ENCODE data around the gene ZFYVE28.

Gene ZFYVE28

GRCh38 chr4:2459589-2460349 lies 41.3 kb upstream of the ZFYVE28 start:
- no peak for TF ChIP-seq CTCF (IDR thresholded peaks at IDR 0.05; ENCODE audit: low read depth, low read length)
- DNase-seq (ENCODE audit: extremely low read depth, low read depth), result no peak

- no peak for TF ChIP-seq CTCF (IDR thresholded peaks at IDR 0.05; ENCODE audit: low read depth, low read length)
- DNase-seq (ENCODE audit: extremely low read depth, low read depth), result no peak
Measured at GRCh38 chr4:2458546-2459491, 40.4 kb upstream of the ZFYVE28 start.

GRCh38 chr4:2457481-2458295 lies 39.2 kb upstream of the ZFYVE28 start:
- no peak for DNase-seq (ENCODE audit: extremely low read depth, low read depth)
- no peak for TF ChIP-seq CTCF (IDR thresholded peaks at IDR 0.05; ENCODE audit: low read depth, low read length)

- DNase-seq (ENCODE audit: extremely low read depth, low read depth), result no peak
- no peak for TF ChIP-seq CTCF (IDR thresholded peaks at IDR 0.05; ENCODE audit: low read depth, low read length)
Measured at GRCh38 chr4:2451821-2452785, 33.7 kb upstream of the ZFYVE28 start.

GRCh38 chr4:2451036-2451520 lies 32.6 kb upstream of the ZFYVE28 start:
- no peak for TF ChIP-seq CTCF (IDR thresholded peaks at IDR 0.05; ENCODE audit: low read depth, low read length)
- DNase-seq (ENCODE audit: extremely low read depth, low read depth), result no peak

GRCh38 chr4:2450394-2451035 lies 32.1 kb upstream of the ZFYVE28 start:
- no peak for DNase-seq (ENCODE audit: extremely low read depth, low read depth)
- no peak for TF ChIP-seq CTCF (IDR thresholded peaks at IDR 0.05; ENCODE audit: low read depth, low read length)

Data from AG09319 (cell line).